Measurements from ENCODE around the gene GPC4. TPM values are rescaled to one million over a fixed set of nuclear protein-coding genes. Genes with fewer than 3 reads are reported as not detected.

Gene GPC4
- total and polyA plus RNA-seq, 9 of the 15 experiments (the other 6 are each of a cell fraction or from before 2014, with no cell fraction given) = 0.11 TPM; not detected in 8

- no peak for TF ChIP-seq XRCC4 (IDR thresholded peaks at IDR 0.05; ENCODE audit: extremely low read depth, insufficient read depth, insufficient read length)
- TF ChIP-seq CBX5 (IDR thresholded peaks at IDR 0.05; ENCODE audit: borderline replicate concordance, low read depth) = no peak
- no peak for TF ChIP-seq ZNF561 (CRISPR knock-in tag; conservative IDR thresholded peaks at IDR 0.05)
- no peak for TF ChIP-seq RBM15 (IDR thresholded peaks at IDR 0.05; ENCODE audit: insufficient read depth, low read length)
- TF ChIP-seq, protein P1, sequence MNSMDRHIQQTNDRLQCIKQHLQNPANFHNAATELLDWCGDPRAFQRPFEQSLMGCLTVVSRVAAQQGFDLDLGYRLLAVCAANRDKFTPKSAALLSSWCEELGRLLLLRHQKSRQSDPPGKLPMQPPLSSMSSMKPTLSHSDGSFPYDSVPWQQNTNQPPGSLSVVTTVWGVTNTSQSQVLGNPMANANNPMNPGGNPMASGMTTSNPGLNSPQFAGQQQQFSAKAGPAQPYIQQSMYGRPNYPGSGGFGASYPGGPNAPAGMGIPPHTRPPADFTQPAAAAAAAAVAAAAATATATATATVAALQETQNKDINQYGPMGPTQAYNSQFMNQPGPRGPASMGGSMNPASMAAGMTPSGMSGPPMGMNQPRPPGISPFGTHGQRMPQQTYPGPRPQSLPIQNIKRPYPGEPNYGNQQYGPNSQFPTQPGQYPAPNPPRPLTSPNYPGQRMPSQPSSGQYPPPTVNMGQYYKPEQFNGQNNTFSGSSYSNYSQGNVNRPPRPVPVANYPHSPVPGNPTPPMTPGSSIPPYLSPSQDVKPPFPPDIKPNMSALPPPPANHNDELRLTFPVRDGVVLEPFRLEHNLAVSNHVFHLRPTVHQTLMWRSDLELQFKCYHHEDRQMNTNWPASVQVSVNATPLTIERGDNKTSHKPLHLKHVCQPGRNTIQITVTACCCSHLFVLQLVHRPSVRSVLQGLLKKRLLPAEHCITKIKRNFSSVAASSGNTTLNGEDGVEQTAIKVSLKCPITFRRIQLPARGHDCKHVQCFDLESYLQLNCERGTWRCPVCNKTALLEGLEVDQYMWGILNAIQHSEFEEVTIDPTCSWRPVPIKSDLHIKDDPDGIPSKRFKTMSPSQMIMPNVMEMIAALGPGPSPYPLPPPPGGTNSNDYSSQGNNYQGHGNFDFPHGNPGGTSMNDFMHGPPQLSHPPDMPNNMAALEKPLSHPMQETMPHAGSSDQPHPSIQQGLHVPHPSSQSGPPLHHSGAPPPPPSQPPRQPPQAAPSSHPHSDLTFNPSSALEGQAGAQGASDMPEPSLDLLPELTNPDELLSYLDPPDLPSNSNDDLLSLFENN (IDR thresholded peaks at IDR 0.05; ENCODE audit: low read depth in 2 of 2, low read length in 2 of 2) = no peak
- TF ChIP-seq FOXJ3 (CRISPR knock-in tag; IDR thresholded peaks at IDR 0.05) = no peak
Observed at GRCh38 chrX:133250184-133251100, 164.8 kb downstream of the GPC4 start (continued).

Other genes starting within 250 kb of the GPC4 start
- not detected in 2 replicates for gene TFDP3, start 197.1 kb downstream of the GPC4 start, total RNA-seq (2014; rRNA removed)
- not detected in 2 replicates for gene TFDP3, start 197.1 kb downstream of the GPC4 start, total RNA-seq (2014; rRNA removed; fragmentation: Illumina TruSeq; extraction: Trizol)
- gene TFDP3, start 197.1 kb downstream of the GPC4 start, total RNA-seq (2015; rRNA removed; fragmentation: Illumina TruSeq; extraction: Trizol) = 0.11 TPM in 1 of 2 replicates, not detected in the other
- not detected in 2 replicates for gene TFDP3, start 197.1 kb downstream of the GPC4 start, total RNA-seq (2021)
- not detected in 2 replicates for gene TFDP3, start 197.1 kb downstream of the GPC4 start, polyA plus RNA-seq (2011; rRNA removed)
- gene TFDP3, start 197.1 kb downstream of the GPC4 start, polyA plus RNA-seq (2014; fragmentation: Illumina TruSeq; extraction: Trizol) = 0.08 and 0.09 TPM in 2 replicates
- gene TFDP3, start 197.1 kb downstream of the GPC4 start, polyA plus RNA-seq (2014; fragmentation: Nextera tagmentation; extraction: Ambion mirVana) = under 1 TPM; 0.14 to 0.25 TPM
- gene TFDP3, start 197.1 kb downstream of the GPC4 start, polyA plus RNA-seq (2014; rRNA removed) = not detected in 2 replicates

Data from K562 (cell line).